Measurements from ENCODE around the gene SH3TC2.

Gene SH3TC2

GRCh38 chr5:149060325-149060724, 2.5 kb downstream of the SH3TC2 start:
- DNase-seq (ENCODE audit: low read depth): no peak

GRCh38 chr5:149056616-149057165, 6.2 kb downstream of the SH3TC2 start:
- no peak for DNase-seq (ENCODE audit: low read depth)

- DNase-seq (ENCODE audit: low read depth): no peak
These were observed 8.4 kb downstream of the SH3TC2 start for GRCh38 chr5:149054416-149054815.

- DNase-seq (ENCODE audit: low read depth): no peak
These were observed 9.7 kb downstream of the SH3TC2 start for GRCh38 chr5:149053072-149053695.

GRCh38 chr5:149049371-149049781, 13.5 kb downstream of the SH3TC2 start:
- no peak for DNase-seq (ENCODE audit: low read depth)

- no peak for DNase-seq (ENCODE audit: low read depth)
These were observed 14.1 kb downstream of the SH3TC2 start for GRCh38 chr5:149048811-149049210.

- DNase-seq (ENCODE audit: low read depth): no peak
These were observed 15.4 kb downstream of the SH3TC2 start for GRCh38 chr5:149047462-149047861.

- DNase-seq (ENCODE audit: low read depth): no peak
These were observed 16.5 kb downstream of the SH3TC2 start for GRCh38 chr5:149046196-149046829.

GRCh38 chr5:149045089-149045460, 17.8 kb downstream of the SH3TC2 start:
- DNase-seq (ENCODE audit: low read depth): no peak

GRCh38 chr5:149044453-149045088, 18.3 kb downstream of the SH3TC2 start:
- no peak for DNase-seq (ENCODE audit: low read depth)

GRCh38 chr5:149043641-149044040, 19.2 kb downstream of the SH3TC2 start:
- DNase-seq (ENCODE audit: low read depth): no peak

- no peak for DNase-seq (ENCODE audit: low read depth)
These were observed 20.0 kb downstream of the SH3TC2 start for GRCh38 chr5:149042865-149043264.

GRCh38 chr5:149041242-149041641, 21.6 kb downstream of the SH3TC2 start:
- no peak for DNase-seq (ENCODE audit: low read depth)

GRCh38 chr5:149040421-149040820, 22.4 kb downstream of the SH3TC2 start:
- no peak for DNase-seq (ENCODE audit: low read depth)

- DNase-seq (ENCODE audit: low read depth): no peak
These were observed 23.4 kb downstream of the SH3TC2 start for GRCh38 chr5:149039506-149039905.

GRCh38 chr5:149038336-149039080, 24.4 kb downstream of the SH3TC2 start:
- no peak for DNase-seq (ENCODE audit: low read depth)

GRCh38 chr5:149037817-149038216, 25.0 kb downstream of the SH3TC2 start:
- DNase-seq (ENCODE audit: low read depth): no peak

- DNase-seq (ENCODE audit: low read depth): no peak
These were observed 25.9 kb downstream of the SH3TC2 start for GRCh38 chr5:149036970-149037369.

- DNase-seq (ENCODE audit: low read depth): no peak
These were observed 26.7 kb downstream of the SH3TC2 start for GRCh38 chr5:149036168-149036567.

GRCh38 chr5:149035372-149035790, 27.5 kb downstream of the SH3TC2 start:
- peak; percentile 55 for DNase-seq (ENCODE audit: low read depth)

- DNase-seq (ENCODE audit: low read depth): no peak
These were observed 31.9 kb downstream of the SH3TC2 start for GRCh38 chr5:149030838-149031397.

GRCh38 chr5:149030392-149030791, 32.5 kb downstream of the SH3TC2 start:
- DNase-seq (ENCODE audit: low read depth): no peak

Measured in stimulated activated CD8-positive, alpha-beta memory T cell treated with anti-CD3 and anti-CD28 coated beads, Interleukin-4, amount 100 ng/mL, for 24 hours (primary cell).